Fibroblast of gingiva (primary cell): ENCODE data around the gene GPR63.
"Not testable (repeated sequence)": the region's sequence is repeated elsewhere in the genome, so short reads cannot be mapped to it uniquely, and the experiment has no call there.

ENCODE experiments used
- DNase-seq: peaks from one replicate; pipeline ENCODE4 v3.0.0-alpha.2; 2011; ENCODE audit warnings: low read depth

Gene GPR63, protein sequence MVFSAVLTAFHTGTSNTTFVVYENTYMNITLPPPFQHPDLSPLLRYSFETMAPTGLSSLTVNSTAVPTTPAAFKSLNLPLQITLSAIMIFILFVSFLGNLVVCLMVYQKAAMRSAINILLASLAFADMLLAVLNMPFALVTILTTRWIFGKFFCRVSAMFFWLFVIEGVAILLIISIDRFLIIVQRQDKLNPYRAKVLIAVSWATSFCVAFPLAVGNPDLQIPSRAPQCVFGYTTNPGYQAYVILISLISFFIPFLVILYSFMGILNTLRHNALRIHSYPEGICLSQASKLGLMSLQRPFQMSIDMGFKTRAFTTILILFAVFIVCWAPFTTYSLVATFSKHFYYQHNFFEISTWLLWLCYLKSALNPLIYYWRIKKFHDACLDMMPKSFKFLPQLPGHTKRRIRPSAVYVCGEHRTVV

GRCh38 chr6:96837081-96837971, at the start of gene GPR63:
Gene GPR63, minus strand, starts transcription at chr6:96837477. Its CDS starts 37,746 bp downstream, at chr6:96799731.
- peak; percentile 82 for DNase-seq

DNA sequence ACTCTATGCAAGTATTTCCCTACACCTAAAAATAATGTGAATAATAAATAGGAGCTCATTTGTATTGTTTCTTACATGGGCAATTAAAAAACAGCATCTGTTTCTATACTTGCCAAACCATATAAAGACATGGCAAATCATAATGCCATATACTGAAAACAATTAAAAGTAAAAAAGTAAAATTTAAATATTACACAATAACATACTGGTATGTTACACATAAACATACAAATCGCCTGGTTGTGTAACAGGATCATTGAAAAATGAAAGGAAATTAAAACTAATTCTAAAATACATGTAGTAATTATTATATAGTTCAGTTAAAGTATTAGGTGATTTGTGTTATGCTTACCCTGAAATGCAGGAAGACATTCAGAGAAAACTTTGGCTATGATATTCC, 49.2 kb upstream of the GPR63 start:
- DNase-seq, result no peak

GRCh38 chr6:96885187-96885631, 47.9 kb upstream of the GPR63 start:
- not testable (repeated sequence) for DNase-seq

DNA sequence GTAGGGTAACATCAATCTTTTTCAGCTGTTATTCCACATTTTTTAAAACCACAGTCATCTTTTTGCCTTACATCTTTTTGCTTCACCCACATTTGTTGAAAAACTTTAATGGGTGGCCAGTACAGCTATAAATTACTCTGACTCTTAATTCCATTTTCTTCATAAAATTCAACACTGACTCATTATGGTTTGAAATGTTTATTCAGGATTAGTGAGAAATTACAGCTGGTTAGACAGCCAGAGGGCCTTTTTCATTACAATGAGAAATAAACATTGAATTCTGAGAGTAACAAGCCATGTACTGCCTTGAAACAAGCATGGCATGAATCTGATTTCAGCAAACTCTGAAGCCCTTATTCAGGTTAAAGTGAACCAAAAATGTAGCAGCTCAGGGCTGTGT, 40.9 kb upstream of the GPR63 start:
- no peak for DNase-seq

DNA sequence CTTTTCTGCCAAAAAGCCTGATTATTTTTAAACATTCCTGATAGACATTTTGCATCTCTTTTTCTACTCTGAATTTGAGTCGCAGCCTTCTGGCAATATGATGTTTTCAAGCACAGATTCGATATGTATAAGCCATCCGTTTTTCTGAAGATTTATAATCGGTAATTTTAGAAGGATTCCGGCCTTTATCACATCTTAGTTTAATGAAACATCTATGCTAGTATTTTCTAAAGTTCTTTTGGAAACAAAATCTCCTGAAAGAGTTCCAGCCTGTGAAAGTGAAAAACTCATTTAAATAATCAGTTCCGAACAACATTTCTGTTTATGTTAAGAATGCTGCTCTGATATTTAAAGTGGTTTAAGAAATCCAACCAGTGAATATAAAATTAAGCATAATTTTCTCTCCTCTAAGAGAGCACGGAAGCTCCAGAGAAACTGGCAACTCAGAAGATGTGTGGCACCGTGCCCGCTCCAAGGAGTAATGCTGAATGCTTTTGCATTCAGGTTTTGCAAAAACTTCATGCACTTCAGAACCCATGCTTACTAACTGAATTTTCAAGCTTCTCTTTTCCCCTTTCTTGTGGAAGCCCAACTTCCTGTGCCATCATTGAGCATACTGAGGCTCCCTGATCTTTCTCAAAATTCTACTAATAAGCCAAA, 39.7 kb upstream of the GPR63 start:
- no peak for DNase-seq

GRCh38 chr6:96872976-96873375, 35.7 kb upstream of the GPR63 start:
- DNase-seq, result no peak

GRCh38 chr6:96865055-96865405, 27.8 kb upstream of the GPR63 start:
- DNase-seq, result no peak

DNA sequence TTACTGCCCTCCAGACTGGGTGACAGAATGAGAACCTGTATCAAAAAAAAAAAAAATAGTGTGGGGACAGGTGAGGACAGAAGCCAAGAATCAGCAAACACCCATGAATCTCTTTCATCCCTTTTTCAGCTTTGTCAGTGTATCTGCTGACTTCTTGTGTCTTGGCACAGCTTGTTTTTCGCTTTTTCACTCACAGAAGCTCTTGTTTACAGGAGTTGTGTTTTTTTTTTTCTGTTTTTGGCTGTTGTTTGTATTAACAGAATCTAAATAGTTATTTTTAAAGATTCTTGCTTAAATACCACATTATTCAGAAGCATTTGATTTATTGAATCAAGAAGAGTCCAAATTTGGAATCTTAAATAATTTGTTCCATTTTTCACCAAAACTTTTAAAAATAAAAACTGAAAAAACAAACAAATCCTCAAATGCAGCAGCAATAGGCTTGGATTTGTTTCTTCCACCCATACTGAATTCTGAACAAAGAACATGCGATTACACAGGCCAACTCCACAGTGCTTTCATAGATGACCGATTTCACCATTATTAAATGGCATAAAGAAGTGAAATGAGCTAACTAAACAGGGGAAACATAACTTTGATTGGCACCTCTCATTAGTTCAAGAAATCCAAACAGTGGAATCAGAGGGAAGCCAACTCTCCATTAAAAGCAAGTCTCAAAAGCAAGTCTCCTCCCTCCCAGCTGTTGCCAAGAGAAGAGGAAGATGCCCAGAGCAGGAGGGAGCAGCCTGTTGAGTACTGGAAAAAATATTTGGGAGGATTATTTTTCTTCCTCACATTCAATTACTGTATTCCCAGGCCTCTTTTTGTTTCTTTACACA, 27.2 kb upstream of the GPR63 start:
- no peak for DNase-seq

GRCh38 chr6:96862560-96862959, 25.3 kb upstream of the GPR63 start:
- DNase-seq, result no peak

DNA sequence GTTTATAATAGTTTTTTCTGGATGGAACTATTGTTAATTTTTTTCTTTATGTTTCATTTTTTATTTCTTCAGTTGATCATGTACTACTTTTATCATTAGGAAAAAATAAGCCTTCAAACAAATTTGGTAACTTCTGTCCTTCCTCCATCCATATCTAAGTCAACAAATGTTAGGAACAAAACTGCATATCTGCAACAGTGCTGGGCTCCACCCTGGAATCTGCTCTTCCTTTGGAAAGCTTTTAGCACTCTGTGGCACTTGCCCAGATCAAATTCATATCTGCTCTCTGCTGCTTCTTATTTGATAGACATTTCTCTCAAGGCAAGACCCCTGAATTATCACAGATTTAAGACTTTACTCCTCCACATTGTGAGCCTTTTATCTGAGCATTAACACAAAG, 24.3 kb upstream of the GPR63 start:
- DNase-seq, result no peak

DNA sequence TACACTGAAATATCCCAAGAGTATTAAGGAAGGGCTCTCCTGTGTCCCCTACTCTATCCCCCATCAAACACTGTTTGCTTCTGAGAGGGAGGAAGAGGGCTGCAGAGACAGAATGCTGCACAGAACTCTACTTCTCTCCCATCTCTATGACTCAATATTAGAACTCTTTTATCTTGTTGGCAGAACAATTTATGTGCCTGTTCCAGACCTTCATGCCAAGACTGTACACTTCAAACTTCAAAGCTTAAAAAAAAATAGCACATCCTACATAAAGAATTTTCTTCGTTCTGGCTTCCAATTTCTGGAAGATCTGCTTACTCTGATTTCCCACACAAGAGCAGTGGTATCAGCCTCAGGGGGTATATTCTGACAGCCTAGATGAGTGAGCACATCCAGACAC, 19.6 kb upstream of the GPR63 start:
- DNase-seq, result no peak

GRCh38 chr6:96853083-96853482, 15.8 kb upstream of the GPR63 start:
- peak; percentile 50 for DNase-seq

DNA sequence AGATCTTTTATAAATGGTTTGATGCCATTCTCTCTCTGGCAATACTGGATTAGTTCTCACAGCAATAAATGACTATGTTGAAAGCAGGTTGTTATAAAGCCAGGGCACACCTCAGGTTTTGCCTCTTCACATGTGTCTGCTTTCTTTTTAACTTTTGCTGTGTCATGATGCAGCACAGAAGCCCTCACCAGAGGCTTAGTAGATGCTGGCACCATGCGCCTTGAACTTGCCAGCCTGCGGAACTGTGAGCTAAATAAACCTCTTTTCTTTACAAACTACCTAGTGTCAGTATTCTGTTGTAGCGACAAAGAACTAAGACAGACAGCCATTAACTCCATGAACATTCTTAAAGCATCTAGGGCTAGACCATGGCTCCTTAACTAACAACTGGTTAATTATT, 15.3 kb upstream of the GPR63 start:
- DNase-seq, result no peak

DNA sequence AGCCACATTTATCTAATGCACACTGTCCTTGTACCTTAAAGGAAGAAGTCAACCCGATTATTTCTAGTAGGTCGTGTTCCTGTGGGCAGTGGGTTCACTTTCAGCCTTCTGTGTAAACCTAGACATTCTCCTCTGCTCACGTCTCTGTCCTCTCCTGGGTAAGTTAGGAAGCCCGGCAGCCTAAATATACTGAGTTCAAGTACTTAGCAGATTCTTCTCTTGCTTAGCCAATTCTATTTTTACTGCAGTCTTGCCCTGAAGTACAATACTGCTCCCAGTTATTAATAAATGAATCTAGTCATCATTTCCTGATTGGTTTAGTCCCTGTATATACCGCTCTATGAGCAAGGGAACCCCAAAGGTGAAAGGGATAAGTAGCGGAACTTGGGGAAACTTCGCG, 14.6 kb upstream of the GPR63 start:
- no peak for DNase-seq

DNA sequence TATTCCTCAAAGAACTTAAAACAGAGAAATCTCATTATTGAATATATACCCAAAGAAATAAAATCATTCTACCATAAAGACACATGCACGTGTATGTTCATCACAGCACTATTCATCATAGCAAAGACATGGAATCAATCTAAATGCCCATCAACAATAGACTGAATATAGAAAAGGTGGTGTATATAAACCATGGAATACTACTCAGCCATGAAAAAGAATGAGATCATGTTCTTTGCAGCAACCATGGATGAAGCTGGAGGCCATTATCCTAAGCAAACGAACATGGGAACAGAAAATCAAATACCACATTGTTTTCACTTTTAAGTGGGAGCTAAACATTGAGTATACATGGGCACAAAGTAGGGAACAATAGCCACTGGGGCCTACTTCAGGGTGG, 12.3 kb upstream of the GPR63 start:
- DNase-seq, result no peak

DNA sequence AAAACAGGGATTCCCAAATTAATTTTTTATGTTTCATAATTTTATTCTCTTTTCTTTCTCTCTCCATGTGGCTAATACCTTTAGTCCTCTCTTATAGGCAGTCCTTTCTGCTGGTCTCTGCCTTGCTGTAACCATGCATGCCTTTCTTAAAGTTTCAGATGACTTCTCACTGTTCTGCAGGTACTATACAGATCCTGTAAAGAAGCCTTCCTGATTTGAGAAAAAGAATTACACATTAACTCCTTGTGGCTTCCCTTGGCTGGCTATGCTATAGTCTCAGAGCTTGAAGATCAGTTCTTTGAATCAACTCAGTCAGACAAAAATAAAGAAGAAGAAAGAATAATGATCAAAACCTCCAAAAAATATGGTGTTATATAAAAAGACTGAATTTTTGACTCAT, 7.3 kb upstream of the GPR63 start:
- DNase-seq, result no peak

DNA sequence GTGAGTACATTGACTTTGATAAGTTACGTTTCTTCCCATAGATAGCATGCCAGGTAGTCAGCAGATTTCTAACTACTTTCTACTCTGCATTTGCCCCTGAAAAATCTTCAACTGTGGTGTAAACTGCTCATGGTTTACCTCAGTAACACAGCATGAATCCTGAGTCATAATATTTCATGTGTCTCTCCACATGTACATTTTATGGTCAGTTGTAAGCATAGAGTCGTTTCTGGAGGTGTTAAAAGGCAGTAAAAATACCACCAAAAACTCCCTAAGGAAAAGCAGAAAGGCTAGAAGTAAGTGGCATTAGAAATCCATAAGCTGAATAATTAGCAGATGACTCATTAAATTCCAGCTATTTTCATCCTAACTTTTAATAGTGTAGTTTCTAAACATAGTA, 4.1 kb upstream of the GPR63 start:
- DNase-seq, result no peak

DNA sequence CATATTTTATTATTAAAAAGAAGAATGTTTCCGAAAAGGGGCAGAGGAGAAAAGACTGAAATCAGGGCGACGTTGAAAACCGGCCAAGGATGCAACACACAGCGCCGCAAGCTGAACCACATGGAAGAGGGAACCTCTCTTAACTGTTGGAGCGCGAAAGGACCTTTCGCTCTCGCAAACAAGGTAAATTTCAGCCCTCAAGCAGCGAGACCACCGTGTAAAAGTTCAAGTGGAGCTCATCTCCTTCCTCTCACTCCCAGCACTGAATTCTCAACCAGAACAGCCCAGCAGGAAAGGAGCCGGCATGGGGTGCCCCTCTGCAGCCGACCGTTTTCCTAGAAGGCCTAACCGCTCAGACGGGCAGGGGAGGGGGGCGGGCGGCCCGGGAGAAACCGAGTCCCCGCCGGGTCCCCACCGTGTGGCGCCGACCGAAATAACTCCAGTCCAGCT, 621 bp downstream of the GPR63 start:
- no peak for DNase-seq

DNA sequence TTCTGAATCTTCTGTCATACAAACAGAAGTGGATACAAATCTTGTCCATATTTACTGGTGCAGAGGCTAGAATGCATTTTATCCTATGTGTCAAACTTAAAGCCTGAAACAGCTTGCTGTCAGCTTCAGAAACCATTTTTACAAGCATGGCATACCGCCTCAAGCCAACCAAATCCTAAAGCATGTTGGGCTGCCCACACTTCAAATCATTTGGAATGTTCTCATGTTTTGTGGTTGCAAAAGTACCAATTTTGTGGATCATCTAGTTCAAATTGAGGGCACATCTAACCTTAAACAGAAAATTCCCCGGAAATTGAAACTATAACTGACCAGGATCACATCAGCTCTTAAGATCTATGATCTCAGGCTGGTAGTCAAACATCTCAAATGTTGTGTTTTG, 3.2 kb downstream of the GPR63 start:
- DNase-seq, result no peak

DNA sequence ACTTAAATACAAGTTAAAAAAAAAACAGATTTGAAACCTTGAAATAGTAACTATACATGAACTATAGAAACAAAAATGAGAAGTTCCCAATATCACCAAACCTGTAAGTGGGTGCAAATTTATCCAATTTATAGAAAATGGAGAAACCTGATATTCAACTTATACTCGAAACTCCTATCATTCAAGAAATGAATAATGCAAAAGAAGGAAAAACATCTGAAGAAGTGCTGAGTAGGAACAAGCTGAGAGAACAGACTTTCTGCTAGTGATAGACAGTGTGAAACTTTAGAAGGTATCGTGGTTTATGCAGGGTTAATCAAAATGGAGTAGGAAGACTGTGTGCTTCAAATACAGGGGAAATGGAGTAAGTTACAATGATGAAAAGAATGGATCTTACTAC, 4.5 kb downstream of the GPR63 start:
- no peak for DNase-seq

DNA sequence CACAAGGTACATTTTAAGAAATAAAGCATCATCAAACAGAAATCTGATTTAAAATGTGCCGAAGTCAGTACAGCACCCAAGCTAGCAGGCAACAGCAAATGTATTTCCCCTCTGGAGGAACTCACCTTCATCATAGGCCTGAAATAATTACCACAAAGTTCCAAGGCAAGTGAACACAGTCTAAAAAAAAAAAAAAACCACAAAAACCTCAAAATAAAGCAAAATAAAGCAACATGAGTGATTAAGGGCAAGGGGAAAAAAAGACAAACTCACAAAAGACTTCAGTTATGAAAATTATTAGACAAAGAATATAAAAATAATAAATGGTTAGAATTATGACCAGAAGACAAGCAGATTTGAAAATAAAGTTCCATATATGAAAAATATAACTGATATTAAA, 10.4 kb downstream of the GPR63 start:
- DNase-seq, result no peak

DNA sequence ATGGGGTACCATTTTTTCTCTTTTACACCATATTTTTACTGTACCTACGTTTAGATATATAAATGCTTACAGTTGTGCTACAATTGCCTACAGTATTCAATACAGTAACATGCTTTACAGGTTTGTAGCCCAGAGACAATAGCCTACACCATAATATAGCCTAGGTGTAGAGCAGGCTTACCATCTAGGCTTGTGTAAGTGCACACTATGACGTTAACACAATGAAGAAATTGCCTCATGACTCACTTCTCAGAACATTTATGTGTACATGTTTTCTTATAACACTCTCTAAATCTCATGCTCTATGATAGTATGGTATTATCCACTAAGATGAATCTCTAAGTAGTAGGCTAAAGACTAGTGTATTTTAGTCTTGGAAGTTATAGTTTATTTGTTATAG, 13.5 kb downstream of the GPR63 start:
- no peak for DNase-seq
